Measurements from ENCODE around the gene IL1RAPL1.
A peak's percentile ranks its signal among the peaks of the same experiment; 100 is the strongest.

The IL1RAPL1 gene

DNA sequence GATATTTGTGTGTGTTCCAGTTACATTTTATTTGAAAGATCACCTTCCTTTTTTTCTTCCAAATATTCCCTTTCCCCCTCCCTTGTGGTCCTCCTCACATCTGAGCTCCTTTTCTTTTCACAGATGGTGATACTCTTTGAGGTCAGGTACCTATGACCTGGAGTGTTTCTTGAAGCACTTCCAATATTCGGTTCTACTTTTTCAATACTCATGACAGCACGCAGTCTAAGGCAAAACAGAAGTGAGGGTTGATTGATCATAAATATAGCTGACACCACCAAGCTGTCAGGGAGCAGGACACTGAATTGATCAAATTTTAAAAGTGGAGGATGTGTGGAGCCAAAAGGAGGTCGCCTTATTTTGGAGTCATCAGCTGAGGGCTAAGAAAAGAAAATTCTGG lies 1293.7 kb downstream of the IL1RAPL1 start:
- no peak for TF ChIP-seq JUND (IDR thresholded peaks at IDR 0.05; ENCODE audit: low read depth)
- in situ Hi-C loops (cut with HindIII; ENCODE audit: low pct_unique_long_range_greater_than_20kb, low sequenced_read_pairs), result no loop called here
- no peak for DNase-seq (ENCODE audit: low read depth in 1 of 2, low spot score in 1 of 2)

DNA sequence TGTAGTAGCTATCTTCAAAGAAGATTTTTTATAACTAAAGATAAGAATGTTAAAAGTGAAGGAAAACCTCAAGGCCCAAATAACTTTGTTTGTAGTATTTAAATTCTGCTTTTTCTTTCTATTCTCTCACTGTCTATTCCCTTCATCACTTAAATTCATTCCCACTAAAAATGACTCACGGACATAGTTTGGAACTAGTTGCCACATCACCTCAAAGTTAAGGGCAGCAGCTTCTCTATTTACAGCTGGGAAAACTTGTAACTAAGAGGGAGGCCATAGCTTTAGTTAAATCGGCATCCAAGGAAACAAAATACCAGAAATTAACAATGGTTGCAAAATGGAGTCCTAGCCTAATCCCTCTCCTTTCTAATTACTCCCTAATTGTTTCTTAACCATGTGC lies 1302.8 kb downstream of the IL1RAPL1 start:
- TF ChIP-seq JUND (IDR thresholded peaks at IDR 0.05; ENCODE audit: low read depth), result no peak
- in situ Hi-C loops (cut with HindIII; ENCODE audit: low pct_unique_long_range_greater_than_20kb, low sequenced_read_pairs), result no loop called here
- no peak for DNase-seq (ENCODE audit: low read depth in 1 of 2, low spot score in 1 of 2)

DNA sequence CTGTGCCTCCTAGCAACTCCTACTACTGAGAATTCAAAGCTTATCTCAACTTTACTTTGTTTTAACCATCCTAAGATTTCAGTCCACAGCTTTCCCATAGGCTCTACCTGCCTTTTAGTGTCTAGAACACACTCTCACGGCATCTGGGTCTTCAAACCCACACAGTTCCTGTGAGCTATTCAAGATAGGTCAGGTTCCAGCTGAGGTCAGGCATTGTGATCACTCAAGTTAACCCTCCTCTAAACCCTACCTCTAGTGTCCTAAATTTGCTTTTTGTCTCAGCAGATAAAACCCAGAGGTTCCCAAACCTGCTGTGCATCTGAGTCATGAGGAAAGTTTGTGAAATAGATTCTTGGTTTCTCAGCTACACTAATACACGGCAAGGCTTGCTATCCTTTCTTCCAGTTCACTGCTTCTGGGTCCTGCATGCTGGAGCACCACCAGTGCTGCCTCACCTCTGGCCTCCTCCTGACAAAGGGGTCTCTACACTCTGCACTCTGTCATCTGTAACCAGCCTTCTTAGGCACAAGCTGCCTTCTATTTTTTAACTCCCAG lies 1303.5 kb downstream of the IL1RAPL1 start:
- in situ Hi-C loops (cut with HindIII; ENCODE audit: low pct_unique_long_range_greater_than_20kb, low sequenced_read_pairs), result no loop called here
- no peak for TF ChIP-seq JUND (IDR thresholded peaks at IDR 0.05; ENCODE audit: low read depth)

DNA sequence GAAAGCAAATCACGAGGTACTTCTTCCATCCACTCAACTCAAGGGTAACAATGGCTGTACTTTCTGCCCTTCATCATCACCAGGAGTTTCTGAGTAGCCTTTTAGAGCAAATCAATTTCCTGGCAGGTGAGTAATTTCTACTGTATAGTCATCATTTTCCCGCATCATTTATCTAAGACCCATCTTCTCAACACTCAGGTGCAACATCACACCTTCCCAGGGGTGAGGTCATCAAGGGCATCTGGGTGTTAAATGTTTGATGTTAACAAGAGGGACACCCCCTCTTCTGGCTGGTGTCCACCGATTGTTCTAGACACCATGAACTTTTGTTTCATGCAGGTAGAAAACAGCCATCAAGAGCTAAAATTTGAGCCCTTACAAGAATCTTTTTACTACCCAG lies 1314.8 kb downstream of the IL1RAPL1 start:
- in situ Hi-C loops (cut with HindIII; ENCODE audit: low pct_unique_long_range_greater_than_20kb, low sequenced_read_pairs), result no loop called here
- DNase-seq (ENCODE audit: low read depth in 1 of 2, low spot score in 1 of 2), result no peak
- TF ChIP-seq JUND (IDR thresholded peaks at IDR 0.05; ENCODE audit: low read depth), result no peak

More for the DNA sequence above, 1303.5 kb downstream of the IL1RAPL1 start:
- no peak for DNase-seq (ENCODE audit: low read depth in 1 of 2, low spot score in 1 of 2)

DNA sequence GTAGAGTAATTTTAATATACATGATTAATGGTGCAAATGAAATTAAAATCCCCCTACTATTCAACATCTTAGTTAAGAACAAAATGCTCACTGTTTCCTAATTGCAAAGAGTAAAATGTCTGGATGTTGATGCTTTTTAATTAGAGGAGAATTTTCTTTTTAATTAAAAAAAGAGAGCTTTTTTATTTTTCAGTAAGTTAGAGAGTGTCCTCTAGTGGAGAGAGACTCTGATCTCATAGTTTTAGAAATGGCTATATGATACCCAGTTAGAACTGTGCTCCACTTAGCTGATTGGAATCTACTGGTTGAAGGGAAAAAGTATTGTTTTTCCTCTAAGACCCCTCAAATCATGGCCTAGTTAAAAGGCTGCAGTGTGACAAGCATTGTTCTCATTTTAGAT lies 1316.1 kb downstream of the IL1RAPL1 start:
- no peak for DNase-seq (ENCODE audit: low read depth in 1 of 2, low spot score in 1 of 2)
- no peak for TF ChIP-seq JUND (IDR thresholded peaks at IDR 0.05; ENCODE audit: low read depth)
- in situ Hi-C loops (cut with HindIII; ENCODE audit: low pct_unique_long_range_greater_than_20kb, low sequenced_read_pairs), result no loop called here

DNA sequence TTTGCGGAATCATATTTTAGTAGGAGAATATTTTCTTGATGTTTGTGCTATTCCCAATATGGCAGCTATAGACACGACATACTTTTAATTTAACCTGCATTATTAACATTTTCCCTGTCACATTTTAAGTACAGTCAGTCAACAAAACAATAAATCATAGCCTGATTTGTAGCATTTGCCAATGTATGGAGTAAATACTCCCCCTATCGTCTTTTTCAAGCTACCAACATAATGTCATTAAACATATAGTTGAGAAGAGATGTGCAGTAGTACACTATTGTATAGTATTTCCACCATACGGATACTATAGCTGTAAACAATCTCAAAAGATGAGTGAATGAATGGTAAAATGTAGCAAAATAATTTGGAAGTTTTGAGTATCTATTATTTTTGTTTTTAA lies 1324.4 kb downstream of the IL1RAPL1 start:
- DNase-seq (ENCODE audit: low read depth in 1 of 2, low spot score in 1 of 2), result peak in 1 of 2 experiments; percentile 9
- in situ Hi-C loops (cut with HindIII; ENCODE audit: low pct_unique_long_range_greater_than_20kb, low sequenced_read_pairs), result no loop called here
- TF ChIP-seq JUND (IDR thresholded peaks at IDR 0.05; ENCODE audit: low read depth), result no peak

DNA sequence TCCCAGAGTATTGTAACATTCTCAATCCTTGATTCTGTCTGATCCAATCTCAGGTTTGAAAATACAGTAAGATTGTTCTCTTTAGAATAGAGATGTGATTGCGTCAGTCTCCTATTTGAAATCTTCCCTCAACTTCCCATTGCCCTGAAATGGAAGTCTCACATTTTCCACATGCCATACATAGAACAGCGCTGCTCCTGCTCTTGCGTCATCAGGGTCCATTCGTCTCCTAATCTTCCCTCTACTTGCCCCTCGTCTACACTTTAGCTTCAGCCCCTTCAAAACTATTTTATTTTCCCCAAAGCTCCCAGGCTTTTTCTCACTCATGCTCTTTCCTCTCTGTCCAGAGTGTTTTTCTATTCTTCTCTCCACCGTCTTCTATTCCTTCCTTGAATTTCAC lies 1326.4 kb downstream of the IL1RAPL1 start:
- no peak for TF ChIP-seq JUND (IDR thresholded peaks at IDR 0.05; ENCODE audit: low read depth)
- no peak for DNase-seq (ENCODE audit: low read depth in 1 of 2, low spot score in 1 of 2)
- in situ Hi-C loops (cut with HindIII; ENCODE audit: low pct_unique_long_range_greater_than_20kb, low sequenced_read_pairs), result no loop called here

DNA sequence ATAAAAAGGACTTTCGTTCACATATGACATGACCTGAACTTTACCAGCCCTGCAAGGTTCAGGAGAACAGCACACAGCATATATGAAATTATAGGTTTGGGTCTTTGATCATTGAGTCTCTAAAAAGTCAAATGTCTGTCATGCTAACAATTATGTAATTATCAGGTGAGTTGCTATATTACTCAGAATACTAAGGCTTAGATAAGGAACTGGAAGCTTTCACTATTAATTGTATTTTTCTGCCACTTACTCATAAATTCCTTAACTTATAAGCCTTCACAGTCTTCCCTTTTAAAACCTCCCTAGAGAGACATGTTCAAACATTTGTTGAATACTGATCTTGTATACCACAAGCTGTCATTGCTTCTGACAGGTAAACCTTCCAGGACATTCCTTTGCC lies 1335.4 kb downstream of the IL1RAPL1 start:
- in situ Hi-C loops (cut with HindIII; ENCODE audit: low pct_unique_long_range_greater_than_20kb, low sequenced_read_pairs), result no loop called here
- DNase-seq (ENCODE audit: low read depth in 1 of 2, low spot score in 1 of 2), result no peak
- TF ChIP-seq JUND (IDR thresholded peaks at IDR 0.05; ENCODE audit: low read depth), result no peak

DNA sequence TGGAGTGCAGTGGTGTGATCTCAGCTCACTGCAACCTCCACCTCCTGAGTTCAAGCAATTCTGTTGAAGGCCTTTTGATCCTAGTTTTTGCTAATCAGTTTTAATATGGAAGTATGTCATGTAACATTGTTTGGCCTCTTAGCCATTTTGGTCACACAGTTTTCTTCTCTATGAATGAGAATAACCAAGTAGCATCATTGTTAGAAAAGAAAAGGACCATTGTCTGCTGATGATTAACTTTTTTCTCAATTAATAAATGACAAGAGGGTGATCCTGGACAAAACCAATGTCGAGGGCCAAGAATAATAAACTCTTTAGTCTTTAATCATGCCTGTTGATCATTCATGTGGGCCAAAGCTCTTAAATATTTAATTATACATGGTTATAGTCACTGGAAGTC lies 1338.8 kb downstream of the IL1RAPL1 start:
- DNase-seq (ENCODE audit: low read depth in 1 of 2, low spot score in 1 of 2), result no peak
- TF ChIP-seq JUND (IDR thresholded peaks at IDR 0.05; ENCODE audit: low read depth), result no peak
- in situ Hi-C loops (cut with HindIII; ENCODE audit: low pct_unique_long_range_greater_than_20kb, low sequenced_read_pairs), result no loop called here

DNA sequence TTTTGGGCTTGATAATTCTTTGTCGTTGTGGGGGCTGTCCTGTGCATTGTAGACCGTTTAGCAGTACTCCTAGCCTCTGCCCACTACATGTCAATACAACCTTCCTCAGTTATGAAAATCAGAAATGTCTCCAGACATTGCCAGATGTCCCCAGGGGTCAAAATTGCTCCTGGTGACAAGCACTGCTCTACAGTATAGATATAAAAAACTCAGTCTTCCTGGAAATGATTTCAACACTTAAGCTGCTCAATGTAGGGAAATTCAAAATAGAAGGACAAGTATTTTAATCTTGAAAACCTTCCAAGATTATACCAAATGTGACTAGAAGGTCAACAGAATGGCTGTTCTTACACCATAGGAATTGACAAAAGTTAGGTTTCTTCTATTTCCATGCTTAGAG lies 1339.4 kb downstream of the IL1RAPL1 start:
- no peak for TF ChIP-seq JUND (IDR thresholded peaks at IDR 0.05; ENCODE audit: low read depth)
- in situ Hi-C loops (cut with HindIII; ENCODE audit: low pct_unique_long_range_greater_than_20kb, low sequenced_read_pairs), result no loop called here
- no peak for DNase-seq (ENCODE audit: low read depth in 1 of 2, low spot score in 1 of 2)

DNA sequence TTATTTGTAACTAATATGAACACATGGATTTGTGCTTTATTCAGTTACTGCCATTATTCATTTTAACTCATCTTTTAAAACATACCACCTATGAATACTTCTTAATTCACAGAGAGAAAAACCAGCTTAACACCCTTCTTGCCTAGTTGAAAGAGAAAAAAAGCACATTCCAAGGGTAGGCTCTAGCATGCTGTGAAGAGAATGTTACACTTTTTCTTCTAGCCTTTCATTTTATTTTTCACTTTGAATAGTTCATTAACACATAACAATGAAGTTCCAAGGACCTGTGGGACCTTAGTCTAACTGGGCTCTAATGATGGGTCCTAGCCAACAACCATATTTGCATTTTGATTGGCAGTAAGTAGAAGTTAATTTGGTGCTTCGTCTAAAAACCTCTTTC lies 1348.2 kb downstream of the IL1RAPL1 start:
- DNase-seq (ENCODE audit: low read depth in 1 of 2, low spot score in 1 of 2), result no peak
- in situ Hi-C loops (cut with HindIII; ENCODE audit: low pct_unique_long_range_greater_than_20kb, low sequenced_read_pairs), result no loop called here
- no peak for TF ChIP-seq JUND (IDR thresholded peaks at IDR 0.05; ENCODE audit: low read depth)

DNA sequence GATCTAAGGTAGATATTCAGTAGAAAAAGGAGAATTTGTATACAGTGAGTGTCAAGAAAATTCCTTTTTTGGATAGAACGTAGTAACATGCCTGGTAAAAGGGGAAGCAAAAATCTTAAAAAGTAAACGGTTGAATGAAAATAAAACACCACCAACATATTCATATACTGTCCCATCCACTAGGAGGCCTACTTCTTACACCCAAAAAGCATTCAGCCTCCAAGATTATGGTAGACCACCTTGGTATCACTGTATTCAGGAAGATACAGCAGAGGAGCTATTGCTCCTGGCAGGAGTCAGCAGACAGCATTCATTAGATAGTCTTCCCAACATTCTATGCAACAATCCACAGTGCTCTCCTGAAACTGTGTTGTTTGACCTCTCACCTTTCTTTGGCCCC lies 1353.5 kb downstream of the IL1RAPL1 start:
- in situ Hi-C loops (cut with HindIII; ENCODE audit: low pct_unique_long_range_greater_than_20kb, low sequenced_read_pairs), result no loop called here
- TF ChIP-seq JUND (IDR thresholded peaks at IDR 0.05; ENCODE audit: low read depth), result no peak

DNA sequence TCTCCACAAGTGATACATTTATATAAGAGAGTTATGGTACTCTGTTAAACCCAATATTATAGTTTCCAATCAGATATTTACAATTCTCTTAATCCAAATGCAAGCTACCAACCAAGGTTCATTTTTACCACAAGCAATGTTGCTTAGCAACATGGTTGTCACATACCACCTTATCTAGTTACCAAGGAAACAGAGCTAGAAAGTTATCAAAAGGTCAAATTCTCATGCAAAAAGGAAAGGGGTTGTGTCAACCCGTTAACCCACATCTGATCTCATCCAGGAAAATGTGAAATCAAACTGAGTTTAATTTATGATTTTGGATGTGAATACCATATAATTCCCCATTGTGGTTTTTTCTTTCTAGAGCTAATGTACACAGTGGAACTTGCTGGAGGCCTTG lies 1354.0 kb downstream of the IL1RAPL1 start:
- DNase-seq (ENCODE audit: low read depth in 1 of 2, low spot score in 1 of 2), result no peak
- TF ChIP-seq JUND (IDR thresholded peaks at IDR 0.05; ENCODE audit: low read depth), result no peak
- in situ Hi-C loops (cut with HindIII; ENCODE audit: low pct_unique_long_range_greater_than_20kb, low sequenced_read_pairs), result no loop called here

More for the DNA sequence above, 1353.5 kb downstream of the IL1RAPL1 start:
- no peak for DNase-seq (ENCODE audit: low read depth in 1 of 2, low spot score in 1 of 2)

DNA sequence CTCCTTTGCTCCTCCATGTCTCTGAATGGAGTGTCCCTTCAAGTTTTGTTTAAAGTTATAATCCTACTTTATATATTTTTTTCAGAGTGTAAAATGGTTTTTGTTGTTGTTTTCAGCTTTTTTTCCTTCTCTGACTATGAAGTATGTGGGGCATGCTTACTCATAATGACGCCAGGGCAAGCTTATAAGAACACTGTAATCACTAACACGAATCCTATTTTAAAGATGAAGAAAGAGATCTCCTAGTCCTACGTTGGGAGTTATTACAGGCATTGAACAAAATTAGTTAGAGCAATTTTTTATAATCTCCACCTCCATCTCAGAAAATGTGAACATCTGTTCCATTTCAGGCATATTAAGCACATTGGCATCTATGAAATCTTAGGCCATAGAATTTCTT lies 1360.0 kb downstream of the IL1RAPL1 start:
- DNase-seq (ENCODE audit: low read depth in 1 of 2, low spot score in 1 of 2), result no peak
- no peak for TF ChIP-seq JUND (IDR thresholded peaks at IDR 0.05; ENCODE audit: low read depth)
- in situ Hi-C loops (cut with HindIII; ENCODE audit: low pct_unique_long_range_greater_than_20kb, low sequenced_read_pairs), result no loop called here

Data from T47D (cell line).